ENCODE measurements around the gene NANOS3. TPM values are rescaled to one million over a fixed set of nuclear protein-coding genes. Genes with fewer than 3 reads are reported as not detected.

Gene NANOS3
- total and polyA plus RNA-seq, 2 of the 13 experiments (the other 11 are each of a cell fraction or from before 2014, with no cell fraction given) = 0.21 TPM; not detected in 1

- TF ChIP-seq, protein P1, sequence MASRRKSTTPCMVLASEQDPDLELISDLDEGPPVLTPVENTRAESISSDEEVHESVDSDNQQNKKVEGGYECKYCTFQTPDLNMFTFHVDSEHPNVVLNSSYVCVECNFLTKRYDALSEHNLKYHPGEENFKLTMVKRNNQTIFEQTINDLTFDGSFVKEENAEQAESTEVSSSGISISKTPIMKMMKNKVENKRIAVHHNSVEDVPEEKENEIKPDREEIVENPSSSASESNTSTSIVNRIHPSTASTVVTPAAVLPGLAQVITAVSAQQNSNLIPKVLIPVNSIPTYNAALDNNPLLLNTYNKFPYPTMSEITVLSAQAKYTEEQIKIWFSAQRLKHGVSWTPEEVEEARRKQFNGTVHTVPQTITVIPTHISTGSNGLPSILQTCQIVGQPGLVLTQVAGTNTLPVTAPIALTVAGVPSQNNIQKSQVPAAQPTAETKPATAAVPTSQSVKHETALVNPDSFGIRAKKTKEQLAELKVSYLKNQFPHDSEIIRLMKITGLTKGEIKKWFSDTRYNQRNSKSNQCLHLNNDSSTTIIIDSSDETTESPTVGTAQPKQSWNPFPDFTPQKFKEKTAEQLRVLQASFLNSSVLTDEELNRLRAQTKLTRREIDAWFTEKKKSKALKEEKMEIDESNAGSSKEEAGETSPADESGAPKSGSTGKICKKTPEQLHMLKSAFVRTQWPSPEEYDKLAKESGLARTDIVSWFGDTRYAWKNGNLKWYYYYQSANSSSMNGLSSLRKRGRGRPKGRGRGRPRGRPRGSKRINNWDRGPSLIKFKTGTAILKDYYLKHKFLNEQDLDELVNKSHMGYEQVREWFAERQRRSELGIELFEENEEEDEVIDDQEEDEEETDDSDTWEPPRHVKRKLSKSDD (CRISPR knock-in tag; IDR thresholded peaks at IDR 0.05; ENCODE audit: low read depth) = no peak
- TF ChIP-seq KDM2A (CRISPR knock-in tag; IDR thresholded peaks at IDR 0.05; ENCODE audit: borderline replicate concordance, low read depth) (peak; percentile 61), NCOA2 (CRISPR knock-in tag; IDR thresholded peaks at IDR 0.05) (peak; percentile 64), HOXA5 (CRISPR knock-in tag; IDR thresholded peaks at IDR 0.05) (0 out of 2 replicates have a peak, but pooled peaks have one; percentile 14), IRX3 (CRISPR knock-in tag; IDR thresholded peaks at IDR 0.05; ENCODE audit: borderline replicate concordance, low read depth) (no peak), HNRNPH1 (optimal IDR thresholded peaks at IDR 0.05; ENCODE audit: low read depth, low read length) (no peak), HHEX (CRISPR knock-in tag; IDR thresholded peaks at IDR 0.05) (no peak), HMG20B (CRISPR knock-in tag; conservative IDR thresholded peaks at IDR 0.05) (no peak), GTF2F1 (IDR thresholded peaks at IDR 0.05; ENCODE audit: low read length) (no peak), ZNF232 (CRISPR knock-in tag; IDR thresholded peaks at IDR 0.05; ENCODE audit: borderline replicate concordance) (0 out of 2 replicates have a peak, but pooled peaks have one; percentile 38), FOSL2 (CRISPR knock-in tag; IDR thresholded peaks at IDR 0.05) (peak; percentile 98), ZNF230 (CRISPR knock-in tag; IDR thresholded peaks at IDR 0.05) (0 out of 2 replicates have a peak, but pooled peaks have one; percentile 60), ZNF772 (CRISPR knock-in tag; IDR thresholded peaks at IDR 0.05) (0 out of 2 replicates have a peak, but pooled peaks have one; percentile 34), ZNF18 (CRISPR knock-in tag; IDR thresholded peaks at IDR 0.05; ENCODE audit: insufficient replicate concordance) (peak; percentile 34), ELF3 (CRISPR knock-in tag; IDR thresholded peaks at IDR 0.05) (peak; percentile 54; the same call in 1 of the 2 replicates)
- TF ChIP-seq, protein P2, sequence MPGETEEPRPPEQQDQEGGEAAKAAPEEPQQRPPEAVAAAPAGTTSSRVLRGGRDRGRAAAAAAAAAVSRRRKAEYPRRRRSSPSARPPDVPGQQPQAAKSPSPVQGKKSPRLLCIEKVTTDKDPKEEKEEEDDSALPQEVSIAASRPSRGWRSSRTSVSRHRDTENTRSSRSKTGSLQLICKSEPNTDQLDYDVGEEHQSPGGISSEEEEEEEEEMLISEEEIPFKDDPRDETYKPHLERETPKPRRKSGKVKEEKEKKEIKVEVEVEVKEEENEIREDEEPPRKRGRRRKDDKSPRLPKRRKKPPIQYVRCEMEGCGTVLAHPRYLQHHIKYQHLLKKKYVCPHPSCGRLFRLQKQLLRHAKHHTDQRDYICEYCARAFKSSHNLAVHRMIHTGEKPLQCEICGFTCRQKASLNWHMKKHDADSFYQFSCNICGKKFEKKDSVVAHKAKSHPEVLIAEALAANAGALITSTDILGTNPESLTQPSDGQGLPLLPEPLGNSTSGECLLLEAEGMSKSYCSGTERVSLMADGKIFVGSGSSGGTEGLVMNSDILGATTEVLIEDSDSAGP (CRISPR knock-in tag; IDR thresholded peaks at IDR 0.05; ENCODE audit: borderline replicate concordance) = peak; percentile 46; the same call in 1 of the 2 replicates
- TF ChIP-seq, protein P3, sequence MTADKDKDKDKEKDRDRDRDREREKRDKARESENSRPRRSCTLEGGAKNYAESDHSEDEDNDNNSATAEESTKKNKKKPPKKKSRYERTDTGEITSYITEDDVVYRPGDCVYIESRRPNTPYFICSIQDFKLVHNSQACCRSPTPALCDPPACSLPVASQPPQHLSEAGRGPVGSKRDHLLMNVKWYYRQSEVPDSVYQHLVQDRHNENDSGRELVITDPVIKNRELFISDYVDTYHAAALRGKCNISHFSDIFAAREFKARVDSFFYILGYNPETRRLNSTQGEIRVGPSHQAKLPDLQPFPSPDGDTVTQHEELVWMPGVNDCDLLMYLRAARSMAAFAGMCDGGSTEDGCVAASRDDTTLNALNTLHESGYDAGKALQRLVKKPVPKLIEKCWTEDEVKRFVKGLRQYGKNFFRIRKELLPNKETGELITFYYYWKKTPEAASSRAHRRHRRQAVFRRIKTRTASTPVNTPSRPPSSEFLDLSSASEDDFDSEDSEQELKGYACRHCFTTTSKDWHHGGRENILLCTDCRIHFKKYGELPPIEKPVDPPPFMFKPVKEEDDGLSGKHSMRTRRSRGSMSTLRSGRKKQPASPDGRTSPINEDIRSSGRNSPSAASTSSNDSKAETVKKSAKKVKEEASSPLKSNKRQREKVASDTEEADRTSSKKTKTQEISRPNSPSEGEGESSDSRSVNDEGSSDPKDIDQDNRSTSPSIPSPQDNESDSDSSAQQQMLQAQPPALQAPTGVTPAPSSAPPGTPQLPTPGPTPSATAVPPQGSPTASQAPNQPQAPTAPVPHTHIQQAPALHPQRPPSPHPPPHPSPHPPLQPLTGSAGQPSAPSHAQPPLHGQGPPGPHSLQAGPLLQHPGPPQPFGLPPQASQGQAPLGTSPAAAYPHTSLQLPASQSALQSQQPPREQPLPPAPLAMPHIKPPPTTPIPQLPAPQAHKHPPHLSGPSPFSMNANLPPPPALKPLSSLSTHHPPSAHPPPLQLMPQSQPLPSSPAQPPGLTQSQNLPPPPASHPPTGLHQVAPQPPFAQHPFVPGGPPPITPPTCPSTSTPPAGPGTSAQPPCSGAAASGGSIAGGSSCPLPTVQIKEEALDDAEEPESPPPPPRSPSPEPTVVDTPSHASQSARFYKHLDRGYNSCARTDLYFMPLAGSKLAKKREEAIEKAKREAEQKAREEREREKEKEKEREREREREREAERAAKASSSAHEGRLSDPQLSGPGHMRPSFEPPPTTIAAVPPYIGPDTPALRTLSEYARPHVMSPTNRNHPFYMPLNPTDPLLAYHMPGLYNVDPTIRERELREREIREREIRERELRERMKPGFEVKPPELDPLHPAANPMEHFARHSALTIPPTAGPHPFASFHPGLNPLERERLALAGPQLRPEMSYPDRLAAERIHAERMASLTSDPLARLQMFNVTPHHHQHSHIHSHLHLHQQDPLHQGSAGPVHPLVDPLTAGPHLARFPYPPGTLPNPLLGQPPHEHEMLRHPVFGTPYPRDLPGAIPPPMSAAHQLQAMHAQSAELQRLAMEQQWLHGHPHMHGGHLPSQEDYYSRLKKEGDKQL (CRISPR knock-in tag; IDR thresholded peaks at IDR 0.05; ENCODE audit: low read depth) = no peak
Measured at GRCh38 chr19:13846557-13847406, 30.2 kb upstream of the NANOS3 start (continued).

Measured in HepG2 (cell line).